Heart left ventricle (tissue), 16 donors: ENCODE measurements around the gene KIAA1958. TPM values are rescaled to one million over a fixed set of nuclear protein-coding genes. Genes with fewer than 3 reads are reported as not detected.

ENCODE experiments used
- ATAC-seq, 4 donors: fragments of 200-7000 bp; cut with Tn5 transposase; one replicate each; pipeline ENCODE4 v1.9.1; 2020 to 2022; ENCODE audit warnings: moderate library complexity in 4 of 4, mild to moderate bottlenecking in 3 of 4, moderate number of reproducible peaks in 1 of 4
- DNase-seq, 5 donors: peaks; one replicate each; pipeline ENCODE4 v3.0.0-alpha.2; 2020
- H3K27ac ChIP-seq, 12 donors: fragments of 200-600 bp; sonication (generic) in 4 of 12; one replicate each; pipeline versions ENCODE4 v1.5.0 to v1.8.0; 2016 to 2022; ENCODE audit warnings: mild to moderate bottlenecking in 2 of 12
- H3K27me3 ChIP-seq, 9 donors: fragments of 200-600 bp; sonication (generic) in 2 of 9; one replicate each; pipeline versions ENCODE4 v1.5.1 to v1.8.0; 2016 to 2022; ENCODE audit warnings: mild to moderate bottlenecking in 3 of 9
- H3K36me3 ChIP-seq, 9 donors: fragments of 200-600 bp; sonication (generic) in 2 of 9; one replicate each; pipeline versions ENCODE4 v1.5.0 to v1.8.0; 2018 to 2022; ENCODE audit warnings: mild to moderate bottlenecking in 2 of 9
- H3K4me1 ChIP-seq, 12 donors: fragments of 200-600 bp; sonication (generic) in 4 of 12; one replicate each; pipeline versions ENCODE4 v1.5.0 to v1.8.0; 2016 to 2022; ENCODE audit warnings: mild to moderate bottlenecking in 3 of 12
- H3K4me3 ChIP-seq, 12 donors: fragments of 200-600 bp; sonication (generic) in 4 of 12; one replicate each; pipeline versions ENCODE4 v1.5.0 to v1.8.0; 2017 to 2022; ENCODE audit warnings: mild to moderate bottlenecking in 9 of 12, moderate library complexity in 4 of 12
- H3K9me3 ChIP-seq, 12 donors: fragments of 200-600 bp; sonication (generic) in 4 of 12; one replicate each; pipeline versions ENCODE4 v1.5.0 to v1.8.0; 2016 to 2022; ENCODE audit warnings: mild to moderate bottlenecking in 1 of 12
- POLR2A ChIP-seq, 2 donors: fragments of 450-650 bp; IDR thresholded peaks; one replicate each; pipeline ENCODE4 v1.6.1; 2017; ENCODE audit warnings: antibody characterized with exemption in 2 of 2, mild to moderate bottlenecking in 2 of 2, moderate library complexity in 2 of 2
- WGBS, 4 donors: extraction: QIAGEN DNeasy Blood & Tissue Kit in 2 of 4; methylation state at CpG; one replicate each; pipeline versions ENCODE4 v1.1.5 to v1.1.7; 2013 to 2018; 5-methylcytosine and 5-hydroxymethylcytosine counted together
- intact Hi-C, 10 donors: fragments of 100-400 bp; cut with DNase I; formaldehyde crosslinking; loops; one replicate each; pipeline versions ENCODE4 v1.11.1 to v1.14.2; 2022
- polyA plus RNA-seq, 2 donors: library from polyadenylated mRNA; stranded (reverse); fragments of 200-250 nt; gene quantifications; one replicate each; pipeline ENCODE4 v1.2.3, GENCODE V29; 2013
- total RNA-seq, 9 donors: library from RNA; depleted of rRNA in 2 of 9; stranded (reverse); fragments of >200 nt in 2 of 9; fragmentation: NEBNext Ultra II Directional in 3 of 9; extraction: Animal tissue kit (Norgen Biotek cat#: 25700) in 3 of 9; gene quantifications; one replicate each; pipeline versions ENCODE4 v1.1.0 to v1.2.4, GENCODE V29; 2016 to 2023
- TF ChIP-seq, protein P1 (sequence below), 12 donors: fragments of 200-600 bp; sonication (generic) in 4 of 12; IDR thresholded peaks; one replicate each; pipeline versions ENCODE4 v1.5.0 to v1.8.0; 2018 to 2022; ENCODE audit warnings: antibody characterized with exemption in 12 of 12, mild to moderate bottlenecking in 5 of 12
- donor health status: ischemic (EF 13 %, LVEDD 7.1; RV severe dilation, severe dysfunction).
- donor health status: healthy with polysubstance abuse.
- donor health status: DM: no; HTN: yes; CAD: no.
- donor health status: DM: no; HTN: no; CAD: no.
- donor health status: ischemic (EF 25% LVEDD 6.9; RV normal size, moderate dysfunction).
- donor health status: ischemic (EF 25% LVEDD 5.7; RV mildly dilated, moderate dysfunction).
- donor health status: healthy.
- donor health status: DM: yes; HTN: yes; CAD: no.
- donor health status: ischemic (EF 35%, LVEDD 5.7; RV mildly dilated, moderate dysfunction).
- donor health status: nonischemic (EF 11% LVEDD 7.7; RV severe dilation, severe dysfunction).
- donor health status: DM: yes; HTN: yes; CAD: no.
- donor health status: PGD.
- donor health status: ischemic (EF 29% LVEDD 5.4; RV normal size, mild dysfunction).
- donor health status: nonischemic (EF 23%, LVEDD 6.1; RV moderate dilation, normal function).

The KIAA1958 gene
- total and polyA plus RNA-seq, 11 donors = 0.99 to 8.5 (median 5.8) TPM

- 80 to 86% (median 83%) methylated on average over 4 of the region's 4 CpGs for WGBS, 4 donors
- Histone ChIP-seq H3K4me3 (no peak overlapping the region), H3K4me1 (peaks cover 0 to 26% (median 8%) of the 10 kb centered on the region in 12 donors), H3K36me3 (no peaks in the 10 kb centered on the region), H3K27me3 (no peaks in the 10 kb centered on the region), H3K9me3 (peaks cover 0 to 22% (median 15%) of the 10 kb centered on the region in 12 donors), H3K27ac (no peak overlapping the region)
- intact Hi-C loops = loop anchor here in 3 of 10 donors (5.0 to 10.0 kb wide), 2 partner anchors 152 to 215 kb away; no protein-coding TSS in a partner anchor
- TF ChIP-seq, protein P1, sequence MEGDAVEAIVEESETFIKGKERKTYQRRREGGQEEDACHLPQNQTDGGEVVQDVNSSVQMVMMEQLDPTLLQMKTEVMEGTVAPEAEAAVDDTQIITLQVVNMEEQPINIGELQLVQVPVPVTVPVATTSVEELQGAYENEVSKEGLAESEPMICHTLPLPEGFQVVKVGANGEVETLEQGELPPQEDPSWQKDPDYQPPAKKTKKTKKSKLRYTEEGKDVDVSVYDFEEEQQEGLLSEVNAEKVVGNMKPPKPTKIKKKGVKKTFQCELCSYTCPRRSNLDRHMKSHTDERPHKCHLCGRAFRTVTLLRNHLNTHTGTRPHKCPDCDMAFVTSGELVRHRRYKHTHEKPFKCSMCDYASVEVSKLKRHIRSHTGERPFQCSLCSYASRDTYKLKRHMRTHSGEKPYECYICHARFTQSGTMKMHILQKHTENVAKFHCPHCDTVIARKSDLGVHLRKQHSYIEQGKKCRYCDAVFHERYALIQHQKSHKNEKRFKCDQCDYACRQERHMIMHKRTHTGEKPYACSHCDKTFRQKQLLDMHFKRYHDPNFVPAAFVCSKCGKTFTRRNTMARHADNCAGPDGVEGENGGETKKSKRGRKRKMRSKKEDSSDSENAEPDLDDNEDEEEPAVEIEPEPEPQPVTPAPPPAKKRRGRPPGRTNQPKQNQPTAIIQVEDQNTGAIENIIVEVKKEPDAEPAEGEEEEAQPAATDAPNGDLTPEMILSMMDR (IDR thresholded peaks at IDR 0.05) = no peak
- no peak for TF ChIP-seq POLR2A (IDR thresholded peaks at IDR 0.05)
- ATAC-seq (no peak), DNase-seq (no peak)
Measured at GRCh38 chr9:112489876-112490666, 3.4 kb downstream of the KIAA1958 start.

- H3K27me3 ChIP-seq = no peaks in the 10 kb centered on the region
- no peaks in the 10 kb centered on the region for H3K36me3 ChIP-seq
- H3K4me1 ChIP-seq = peaks cover 0 to 21% (median 2%) of the 10 kb centered on the region in 12 donors
- H3K4me3 ChIP-seq = no peak overlapping the region
- intact Hi-C loops = no loop called here
- ATAC-seq (no peak), DNase-seq (no peak)
- H3K27ac ChIP-seq = peak overlapping the region in 2 of 12 donors; percentile 15 to 37
- H3K9me3 ChIP-seq = peaks cover 0 to 27% (median 16%) of the 10 kb centered on the region in 12 donors
- TF ChIP-seq, protein P1 (IDR thresholded peaks at IDR 0.05) = no peak
- no peak for TF ChIP-seq POLR2A (IDR thresholded peaks at IDR 0.05)
- 72 to 86% (median 78%) methylated on average over 1 of the region's 1 CpG for WGBS, 4 donors
Measured at GRCh38 chr9:112493393-112494137, 6.9 kb downstream of the KIAA1958 start.

GRCh38 chr9:112494153-112494552 lies 7.5 kb downstream of the KIAA1958 start:
- no peak for ATAC-seq
- no peak overlapping the region for H3K4me3 ChIP-seq
- peak overlapping the region in 1 of 12 donors; percentile 37 for H3K27ac ChIP-seq
- 89 to 100% (median 97%) methylated on average over 1 of the region's 1 CpG for WGBS, 4 donors
- peaks cover 0 to 27% (median 16%) of the 10 kb centered on the region in 12 donors for H3K9me3 ChIP-seq
- TF ChIP-seq, protein P1 (IDR thresholded peaks at IDR 0.05) = no peak
- no peak for TF ChIP-seq POLR2A (IDR thresholded peaks at IDR 0.05)
- intact Hi-C loops = no loop called here
- no peaks in the 10 kb centered on the region for H3K36me3 ChIP-seq
- peaks cover 0 to 21% (median 1%) of the 10 kb centered on the region in 12 donors for H3K4me1 ChIP-seq
- no peaks in the 10 kb centered on the region for H3K27me3 ChIP-seq
- DNase-seq = no peak

GRCh38 chr9:112495614-112496013 lies 9.0 kb downstream of the KIAA1958 start:
- ATAC-seq (peak; percentile 15 to 80 (median 44)), DNase-seq (no peak)
- no peak for TF ChIP-seq POLR2A (IDR thresholded peaks at IDR 0.05)
- TF ChIP-seq, protein P1 (IDR thresholded peaks at IDR 0.05) = no peak
- Histone ChIP-seq H3K4me3 (no peak overlapping the region), H3K4me1 (peaks cover 0 to 21% (median 0%) of the 10 kb centered on the region in 12 donors), H3K27ac (peak overlapping the region in 1 of 12 donors; percentile 19), H3K36me3 (no peaks in the 10 kb centered on the region), H3K27me3 (no peaks in the 10 kb centered on the region), H3K9me3 (peaks cover 0 to 27% (median 16%) of the 10 kb centered on the region in 12 donors)
- WGBS, 4 donors = 67 to 80% (median 74%) methylated on average over 4 of the region's 4 CpGs
- intact Hi-C loops = loop anchor here in 1 of 10 donors (5.0 kb wide), 1 partner anchor 127 kb away; no protein-coding TSS in a partner anchor
